A673 (cell line): Measurements from ENCODE around the gene LHPP.

Source experiments
- EZH2 ChIP-seq: fragments of 200-600 bp; sonication (generic); IDR thresholded peaks from 2 replicates; pipeline ENCODE4 v1.6.1; 2017; ENCODE audit warnings: borderline replicate concordance, low read depth, mild to moderate bottlenecking, mixed read lengths, antibody characterized with exemption, low read length; ENCODE audit not compliant: poor library complexity, severe bottlenecking
- TF ChIP-seq, protein P1 (sequence below): fragments of 300-800, 200-600 bp; sonication (generic); conservative IDR thresholded peaks from 2 replicates; pipeline ENCODE4 v1.5.1; 2017; ENCODE audit warnings: low read depth, mild to moderate bottlenecking, antibody characterized with exemption, low read length, moderate library complexity, mixed read lengths

- TF ChIP-seq EZH2 = no peak
- TF ChIP-seq, protein P1, sequence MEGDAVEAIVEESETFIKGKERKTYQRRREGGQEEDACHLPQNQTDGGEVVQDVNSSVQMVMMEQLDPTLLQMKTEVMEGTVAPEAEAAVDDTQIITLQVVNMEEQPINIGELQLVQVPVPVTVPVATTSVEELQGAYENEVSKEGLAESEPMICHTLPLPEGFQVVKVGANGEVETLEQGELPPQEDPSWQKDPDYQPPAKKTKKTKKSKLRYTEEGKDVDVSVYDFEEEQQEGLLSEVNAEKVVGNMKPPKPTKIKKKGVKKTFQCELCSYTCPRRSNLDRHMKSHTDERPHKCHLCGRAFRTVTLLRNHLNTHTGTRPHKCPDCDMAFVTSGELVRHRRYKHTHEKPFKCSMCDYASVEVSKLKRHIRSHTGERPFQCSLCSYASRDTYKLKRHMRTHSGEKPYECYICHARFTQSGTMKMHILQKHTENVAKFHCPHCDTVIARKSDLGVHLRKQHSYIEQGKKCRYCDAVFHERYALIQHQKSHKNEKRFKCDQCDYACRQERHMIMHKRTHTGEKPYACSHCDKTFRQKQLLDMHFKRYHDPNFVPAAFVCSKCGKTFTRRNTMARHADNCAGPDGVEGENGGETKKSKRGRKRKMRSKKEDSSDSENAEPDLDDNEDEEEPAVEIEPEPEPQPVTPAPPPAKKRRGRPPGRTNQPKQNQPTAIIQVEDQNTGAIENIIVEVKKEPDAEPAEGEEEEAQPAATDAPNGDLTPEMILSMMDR = no peak
These were observed 64.4 kb downstream of the LHPP start for GRCh38 chr10:124525751-124526600.
